T-helper 22 cell (primary cell): ENCODE data around the gene CDH4.

Source experiments
- DNase-seq: peaks from one replicate; pipeline ENCODE4 v3.0.0-alpha.2; 2020; ENCODE audit warnings: low read depth

CDH4 gene

GRCh38 chr20:61631751-61632150 is 379.7 kb downstream of the CDH4 start:
- DNase-seq: no peak

- no peak for DNase-seq
Measured at GRCh38 chr20:61633004-61633403, 380.9 kb downstream of the CDH4 start.

- no peak for DNase-seq
Measured at GRCh38 chr20:61634376-61635145, 382.5 kb downstream of the CDH4 start.

- DNase-seq: no peak
Measured at GRCh38 chr20:61635721-61636455, 383.8 kb downstream of the CDH4 start.

- DNase-seq: no peak
Measured at GRCh38 chr20:61636531-61637116, 384.6 kb downstream of the CDH4 start.

GRCh38 chr20:61638802-61639585 is 386.9 kb downstream of the CDH4 start:
- no peak for DNase-seq

- no peak for DNase-seq
Measured at GRCh38 chr20:61640131-61640870, 388.2 kb downstream of the CDH4 start.

GRCh38 chr20:61640871-61641245 is 388.8 kb downstream of the CDH4 start:
- DNase-seq: no peak

- DNase-seq: no peak
Measured at GRCh38 chr20:61643656-61644377, 391.8 kb downstream of the CDH4 start.

GRCh38 chr20:61644378-61645076 is 392.5 kb downstream of the CDH4 start:
- no peak for DNase-seq

GRCh38 chr20:61645732-61646131 is 393.7 kb downstream of the CDH4 start:
- DNase-seq: no peak

- no peak for DNase-seq
Measured at GRCh38 chr20:61646453-61646852, 394.4 kb downstream of the CDH4 start.

- DNase-seq: no peak
Measured at GRCh38 chr20:61646986-61647385, 394.9 kb downstream of the CDH4 start.

- DNase-seq: no peak
Measured at GRCh38 chr20:61647702-61648101, 395.6 kb downstream of the CDH4 start.

GRCh38 chr20:61649105-61649859 is 397.2 kb downstream of the CDH4 start:
- no peak for DNase-seq

- DNase-seq: no peak
Measured at GRCh38 chr20:61649860-61650162, 397.8 kb downstream of the CDH4 start.

GRCh38 chr20:61650912-61651733 is 399.1 kb downstream of the CDH4 start:
- DNase-seq: no peak

GRCh38 chr20:61652146-61652545 is 400.1 kb downstream of the CDH4 start:
- DNase-seq: no peak

GRCh38 chr20:61654726-61655125 is 402.7 kb downstream of the CDH4 start:
- no peak for DNase-seq
